GM19463 (cell line): ENCODE data around the gene OPN1MW.
A peak's percentile ranks its signal among the peaks of the same experiment; 100 is the strongest.
"Not testable (repeated sequence)": the region's sequence is repeated elsewhere in the genome, so short reads cannot be mapped to it uniquely, and the experiment has no call there.

Source experiments
- ATAC-seq: cut with Tn5 transposase; IDR thresholded peaks from one replicate; pipeline ENCODE4 v1.9.1; 2021; ENCODE audit warnings: mild to moderate bottlenecking, moderate library complexity; ENCODE audit not compliant: unreplicated experiment

The OPN1MW gene

GRCh38 chrX:154209670-154210418, 27.4 kb downstream of the OPN1MW start:
- ATAC-seq, result peak; percentile 79

GRCh38 chrX:154211057-154211456, 28.7 kb downstream of the OPN1MW start:
- ATAC-seq, result not testable (repeated sequence)

- not testable (repeated sequence) for ATAC-seq
These were observed 29.1 kb downstream of the OPN1MW start for GRCh38 chrX:154211499-154211898.

GRCh38 chrX:154219456-154219855, 37.1 kb downstream of the OPN1MW start, which contains the start of gene OPN1MW2:
OPN1MW2 (plus strand) TSS chrX:154219756; CDS start chrX:154219816, 60 bp downstream.
- not testable (repeated sequence) for ATAC-seq

GRCh38 chrX:154225292-154225691, 42.9 kb downstream of the OPN1MW start:
- ATAC-seq, result not testable (repeated sequence)

GRCh38 chrX:154226706-154227105, 44.3 kb downstream of the OPN1MW start:
- not testable (repeated sequence) for ATAC-seq

GRCh38 chrX:154231443-154231842, 49.0 kb downstream of the OPN1MW start:
- ATAC-seq, result not testable (repeated sequence)

- not testable (repeated sequence) for ATAC-seq
These were observed 51.2 kb downstream of the OPN1MW start for GRCh38 chrX:154233620-154234019.

- ATAC-seq, result not testable (repeated sequence)
These were observed 56.7 kb downstream of the OPN1MW start for GRCh38 chrX:154238939-154239559.

GRCh38 chrX:154239982-154240503, 57.6 kb downstream of the OPN1MW start:
- ATAC-seq, result not testable (repeated sequence)
